ENCODE data around the gene CNPY4.
"Not testable (repeated sequence)": the region's sequence is repeated elsewhere in the genome, so short reads cannot be mapped to it uniquely, and the experiment has no call there.

Gene CNPY4

GRCh38 chr7:100119970-100120732 is 717 bp downstream of the CNPY4 start:
- peak; percentile 66 for DNase-seq (ENCODE audit: low spot score)

GRCh38 chr7:100120733-100121036 is 1.3 kb downstream of the CNPY4 start:
- DNase-seq (ENCODE audit: low spot score): no peak

GRCh38 chr7:100122067-100122466 is 2.6 kb downstream of the CNPY4 start:
- DNase-seq (ENCODE audit: low spot score): no peak

- no peak for DNase-seq (ENCODE audit: low spot score)
Observed at GRCh38 chr7:100122568-100122967, 3.1 kb downstream of the CNPY4 start.

- DNase-seq (ENCODE audit: low spot score): no peak
Observed at GRCh38 chr7:100124301-100125230, 5.1 kb downstream of the CNPY4 start.

- no peak for DNase-seq (ENCODE audit: low spot score)
Observed at GRCh38 chr7:100126239-100126930, 7.0 kb downstream of the CNPY4 start.

- DNase-seq (ENCODE audit: low spot score): peak; percentile 87
Observed at GRCh38 chr7:100126931-100127865, 7.8 kb downstream of the CNPY4 start, which contains the start of gene MBLAC1. Gene MBLAC1, plus strand, starts transcription at chr7:100126967. Its CDS starts 429 bp downstream, at chr7:100127396.

GRCh38 chr7:100127866-100128636 is 8.6 kb downstream of the CNPY4 start:
- no peak for DNase-seq (ENCODE audit: low spot score)

GRCh38 chr7:100128637-100128963 is 9.2 kb downstream of the CNPY4 start:
- DNase-seq (ENCODE audit: low spot score): no peak

- not testable (repeated sequence) for DNase-seq (ENCODE audit: low spot score)
Observed at GRCh38 chr7:100130220-100130607, 10.8 kb downstream of the CNPY4 start.

GRCh38 chr7:100130608-100131453 is 11.4 kb downstream of the CNPY4 start:
- peak; percentile 88 for DNase-seq (ENCODE audit: low spot score)

GRCh38 chr7:100132126-100132525 is 12.7 kb downstream of the CNPY4 start:
- no peak for DNase-seq (ENCODE audit: low spot score)

- peak; percentile 73 for DNase-seq (ENCODE audit: low spot score)
Observed at GRCh38 chr7:100132697-100133151, 13.3 kb downstream of the CNPY4 start.

GRCh38 chr7:100137851-100138760 is 18.7 kb downstream of the CNPY4 start:
- no peak for DNase-seq (ENCODE audit: low spot score)

- DNase-seq (ENCODE audit: low spot score): no peak
Observed at GRCh38 chr7:100141555-100141949, 22.1 kb downstream of the CNPY4 start.

GRCh38 chr7:100142461-100142860 is 23.0 kb downstream of the CNPY4 start:
- no peak for DNase-seq (ENCODE audit: low spot score)

GRCh38 chr7:100146350-100146749 is 26.9 kb downstream of the CNPY4 start:
- DNase-seq (ENCODE audit: low spot score): not testable (repeated sequence)

- no peak for DNase-seq (ENCODE audit: low spot score)
Observed at GRCh38 chr7:100147278-100147677, 27.8 kb downstream of the CNPY4 start.

- DNase-seq (ENCODE audit: low spot score): no peak
Observed at GRCh38 chr7:100148225-100148558, 28.8 kb downstream of the CNPY4 start.
